Transverse colon (tissue), 4 donors: ENCODE measurements around the gene PAGR1.

Source experiments
- CTCF ChIP-seq, 5 experiments: fragments of 200-600 bp in 3 of 5; fragments of 450-650 bp in 2 of 5; sonication (generic) in 3 of 5; IDR thresholded peaks; 1 replicate in 2 of 5; 2 replicates in 3 of 5; pipeline ENCODE4 v1.5.1; 2016 to 2017; ENCODE audit warnings: antibody characterized with exemption in 5 of 5, inconsistent platforms in 3 of 5, mild to moderate bottlenecking in 2 of 5, moderate library complexity in 1 of 5
- EP300 ChIP-seq: sonication (generic); formaldehyde crosslinking; IDR thresholded peaks from one replicate; pipeline ENCODE4 v1.6.1; 2017; ENCODE audit warnings: antibody characterized with exemption, low read depth
- POLR2A ChIP-seq: fragments of 450-650 bp; IDR thresholded peaks from one replicate; pipeline ENCODE4 v1.6.1; 2016; ENCODE audit warnings: antibody characterized with exemption, mild to moderate bottlenecking, moderate library complexity
- POLR2AphosphoS5 ChIP-seq, 3 donors: sonication (generic); formaldehyde crosslinking; IDR thresholded peaks; one replicate each; pipeline ENCODE4 v1.6.1; 2016; ENCODE audit warnings: antibody characterized with exemption in 3 of 3

DNA sequence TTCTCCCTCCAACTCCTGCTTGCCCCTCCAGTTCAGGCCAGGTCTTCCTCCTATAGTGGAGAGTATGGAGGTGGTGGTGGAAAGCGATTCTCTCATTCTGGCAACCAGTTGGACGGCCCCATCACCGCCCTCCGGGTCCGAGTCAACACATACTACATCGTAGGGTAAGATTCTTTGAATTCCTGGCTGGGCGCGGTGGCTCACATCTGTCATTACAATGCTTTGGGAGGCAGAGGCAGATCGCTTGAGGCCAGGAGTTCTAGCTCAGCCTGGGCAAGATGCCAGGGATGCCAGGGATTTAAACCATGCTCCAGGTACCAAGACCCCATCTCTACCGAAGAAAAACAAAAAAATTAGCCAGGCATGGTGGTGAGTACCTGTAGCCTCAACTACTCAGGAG lies 36.5 kb upstream of the PAGR1 start:
- TF ChIP-seq CTCF (IDR thresholded peaks at IDR 0.05) (no peak), POLR2A (no peak), POLR2AphosphoS5 (IDR thresholded peaks at IDR 0.05) (no peak), EP300 (no peak)
